ENCODE measurements around the gene GSTK1. TPM values are rescaled to one million over a fixed set of nuclear protein-coding genes. Genes with fewer than 3 reads are reported as not detected.
A peak's percentile ranks its signal among the peaks of the same experiment; 100 is the strongest.

The GSTK1 gene
- total and polyA plus RNA-seq, 11 donors: 123 to 349 (median 278) TPM

- H3K4me1 ChIP-seq: peaks cover 0 to 16% (median 0%) of the 10 kb centered on the region in 12 donors
- H3K27ac ChIP-seq: no peak overlapping the region
- no peak for ATAC-seq
- H3K36me3 ChIP-seq: no peaks in the 10 kb centered on the region
- no peaks in the 10 kb centered on the region for H3K9me3 ChIP-seq
- intact Hi-C loops (cut with DNase I): loop anchor here in 2 of 10 donors (5.0 to 10.0 kb wide), 2 partner anchors 46 to 98 kb away; partner anchors contain the start of gene FAM131B (in 1 of the 2)
- WGBS, 4 donors: 89 to 98% (median 90%) methylated on average over 4 of the region's 4 CpGs
- H3K4me3 ChIP-seq: no peak overlapping the region
- TF ChIP-seq CTCF (IDR thresholded peaks at IDR 0.05) (no peak), POLR2A (IDR thresholded peaks at IDR 0.05) (no peak)
- no peaks in the 10 kb centered on the region for H3K27me3 ChIP-seq
- DNase-seq: no peak
Observed at GRCh38 chr7:143316492-143316891, 53.3 kb downstream of the GSTK1 start.

GRCh38 chr7:143318661-143319060 lies 55.4 kb downstream of the GSTK1 start:
- ATAC-seq (peak; percentile 28 to 60 (median 44)), DNase-seq (peak in 2 of 5 donors; percentile 33 to 36)
- 52 to 74% (median 70%) methylated on average over 5 of the region's 5 CpGs for WGBS, 4 donors
- Histone ChIP-seq H3K4me3 (no peak overlapping the region), H3K36me3 (no peaks in the 10 kb centered on the region), H3K4me1 (peaks cover 0 to 23% (median 0%) of the 10 kb centered on the region in 12 donors), H3K27ac (peak overlapping the region in 1 of 12 donors; percentile 30), H3K27me3 (no peaks in the 10 kb centered on the region), H3K9me3 (no peaks in the 10 kb centered on the region)
- TF ChIP-seq POLR2A (IDR thresholded peaks at IDR 0.05) (no peak), CTCF (IDR thresholded peaks at IDR 0.05) (no peak)
- intact Hi-C loops (cut with DNase I): loop anchor here in 2 of 10 donors (5.0 to 10.0 kb wide), 2 partner anchors 44 to 96 kb away; partner anchors contain the start of gene FAM131B (in 1 of the 2)

Other genes with a start within 250 kb of the GSTK1 start
- under 1 TPM in 1 of 9 donors, not detected in 8; 0.29 TPM for gene OR9A2, start 236.3 kb upstream of the GSTK1 start, total RNA-seq
- not detected for gene OR9A2, start 236.3 kb upstream of the GSTK1 start, polyA plus RNA-seq
- not detected for gene OR6V1, start 211.1 kb upstream of the GSTK1 start, total RNA-seq
- gene OR6V1, start 211.1 kb upstream of the GSTK1 start, polyA plus RNA-seq: not detected
- gene PIP, start 131.4 kb upstream of the GSTK1 start, total RNA-seq: not detected
- not detected for gene PIP, start 131.4 kb upstream of the GSTK1 start, polyA plus RNA-seq
- not detected for gene TAS2R39, start 80.0 kb upstream of the GSTK1 start, total RNA-seq
- gene TAS2R39, start 80.0 kb upstream of the GSTK1 start, polyA plus RNA-seq: not detected
- gene TAS2R40, start 41.4 kb upstream of the GSTK1 start, total RNA-seq: not detected
- not detected for gene TAS2R40, start 41.4 kb upstream of the GSTK1 start, polyA plus RNA-seq
- gene TMEM139, start 21.5 kb downstream of the GSTK1 start, total RNA-seq: 10 to 100 TPM in 5 of 9 donors, 1 to 10 TPM in 4; 4.5 to 18.4 (median 12.1) TPM
- gene TMEM139, start 21.5 kb downstream of the GSTK1 start, polyA plus RNA-seq: 10 to 100 TPM in 1 of 2 donors, 1 to 10 TPM in 1; 4.1 to 23.5 TPM
- 10 to 100 TPM in 6 of 9 donors, 1 to 10 TPM in 3; 7.4 to 18.3 (median 13.8) TPM for gene CASP2, start 24.9 kb downstream of the GSTK1 start, total RNA-seq
- 1 to 10 TPM; 5.4 to 7.0 TPM for gene CASP2, start 24.9 kb downstream of the GSTK1 start, polyA plus RNA-seq
- 1 to 10 TPM in 1 of 9 donors, not detected in 8; 1.4 TPM for gene CLCN1, start 52.7 kb downstream of the GSTK1 start, total RNA-seq
- under 1 TPM in 1 of 2 donors, not detected in 1; 0.03 TPM for gene CLCN1, start 52.7 kb downstream of the GSTK1 start, polyA plus RNA-seq
- gene FAM131B, start 99.3 kb downstream of the GSTK1 start, total RNA-seq: under 1 TPM; 0.15 to 0.79 (median 0.42) TPM
- under 1 TPM; 0.19 to 0.25 TPM for gene FAM131B, start 99.3 kb downstream of the GSTK1 start, polyA plus RNA-seq
- gene ZYX, start 117.9 kb downstream of the GSTK1 start, total RNA-seq: 100 to 1,000 TPM in 4 of 9 donors, 10 to 100 TPM in 5; 59.6 to 217 (median 79.4) TPM
- gene ZYX, start 117.9 kb downstream of the GSTK1 start, polyA plus RNA-seq: 100 to 1,000 TPM in 1 of 2 donors, 10 to 100 TPM in 1; 55.9 to 156 TPM
- under 1 TPM in 3 of 9 donors, not detected in 6; 0.06 to 0.51 (median 0.48) TPM for gene EPHA1, start 145.4 kb downstream of the GSTK1 start, total RNA-seq
- gene EPHA1, start 145.4 kb downstream of the GSTK1 start, polyA plus RNA-seq: under 1 TPM in 1 of 2 donors, not detected in 1; 0.04 TPM
- not detected for gene TAS2R60, start 180.0 kb downstream of the GSTK1 start, total RNA-seq
- gene TAS2R60, start 180.0 kb downstream of the GSTK1 start, polyA plus RNA-seq: not detected
- gene TAS2R41, start 214.4 kb downstream of the GSTK1 start, total RNA-seq: not detected
- gene TAS2R41, start 214.4 kb downstream of the GSTK1 start, polyA plus RNA-seq: not detected

Data from heart left ventricle (tissue), 16 donors.